Caco-2 (cell line): Measurements from ENCODE around the gene TARBP2. TPM values are rescaled to one million over a fixed set of nuclear protein-coding genes. Genes with fewer than 3 reads are reported as not detected.

Source experiments
- BruUV-seq: library from RNA; stranded (reverse); fragments of 400-500 nt; replicated peaks from 2 replicates; lab custom pipeline; 2021; lab: Mats Ljungman, UMichigan
- CTCF ChIA-PET: fragments of 300-600 bp; sonication (Branson Sonifier 250); formaldehyde crosslinking; loops from one replicate; lab custom pipeline; 2022; ENCODE audit warnings: antibody characterized with exemption; lab: Charles Lee
- POLR2A ChIA-PET: fragments of 300-600 bp; sonication (Branson Sonifier 250); formaldehyde crosslinking; loops from one replicate; lab custom pipeline; 2022; ENCODE audit warnings: antibody characterized with exemption; lab: Charles Lee
- DNase-seq, 2 experiments: peaks; one replicate each; pipeline versions ENCODE4 v3.0.0 to v3.0.0-alpha.2; 2020 to 2022
- H3K27me3 ChIP-seq: replicated peaks from 2 replicates; pipeline ENCODE4 v1.6.0; 2011; ENCODE audit warnings: low read length; ENCODE audit not compliant: control insufficient read depth, insufficient read depth
- H3K36me3 ChIP-seq: 2 replicates; pipeline ENCODE4 v1.5.1; 2011; ENCODE audit warnings: low read length; ENCODE audit not compliant: control insufficient read depth, insufficient read depth
- H3K4me1 ChIP-seq: fragments of 250-450 bp; sonication (Bioruptor Pico); 2 replicates; pipeline ENCODE4 v1.5.1; 2020; ENCODE audit warnings: mild to moderate bottlenecking
- H3K4me3 ChIP-seq: 2 replicates; pipeline ENCODE4 v1.5.1; 2011; ENCODE audit warnings: low read depth, mild to moderate bottlenecking, control low read depth, low read length
- H3K9me3 ChIP-seq: fragments of 250-450 bp; sonication (Bioruptor Pico); 2 replicates; pipeline ENCODE4 v1.5.1; 2020; ENCODE audit warnings: mild to moderate bottlenecking, moderate library complexity
- H3K27ac Mint-ChIP-seq: one replicate; pipeline ENCODE4 v1.8.0; 2022; ENCODE audit warnings: mixed read lengths; ENCODE audit not compliant: unreplicated experiment
- H3K27me3 Mint-ChIP-seq: one replicate; pipeline ENCODE4 v1.8.0; 2022; ENCODE audit warnings: mixed read lengths; ENCODE audit not compliant: insufficient read depth, unreplicated experiment
- H3K36me3 Mint-ChIP-seq: one replicate; pipeline ENCODE4 v1.8.0; 2022; ENCODE audit warnings: mild to moderate bottlenecking, mixed read lengths; ENCODE audit not compliant: insufficient read depth, unreplicated experiment
- H3K4me1 Mint-ChIP-seq: one replicate; pipeline ENCODE4 v1.8.0; 2022; ENCODE audit warnings: low read depth, mixed read lengths; ENCODE audit not compliant: unreplicated experiment
- H3K4me3 Mint-ChIP-seq: one replicate; pipeline ENCODE4 v1.8.0; 2022; ENCODE audit warnings: mild to moderate bottlenecking, moderate library complexity, mixed read lengths; ENCODE audit not compliant: unreplicated experiment
- H3K9me3 Mint-ChIP-seq: one replicate; pipeline ENCODE4 v1.8.0; 2022; ENCODE audit warnings: mixed read lengths; ENCODE audit not compliant: unreplicated experiment
- CTCF ChIP-seq, 2 experiments: fragments of 200-600 bp in 1 of 2; IDR thresholded peaks; 1 replicate in 1 of 2; 2 replicates in 1 of 2; pipeline versions ENCODE4 v1.5.1 to v1.8.0; 2011 to 2022; ENCODE audit warnings: antibody characterized with exemption in 1 of 2, control low read depth in 1 of 2, inconsistent platforms in 1 of 2, low read depth in 1 of 2, low read length in 1 of 2, mild to moderate bottlenecking in 1 of 2, moderate library complexity in 1 of 2; ENCODE audit not compliant: insufficient read depth in 1 of 2, severe bottlenecking in 1 of 2, unreplicated experiment in 1 of 2
- intact Hi-C: fragments of 100-400 bp; cut with micrococcal nuclease; formaldehyde crosslinking; loops from one replicate; pipeline ENCODE4 v1.10.0; 2022; ENCODE audit not compliant: unreplicated experiment
- total RNA-seq: library from RNA; stranded (reverse); gene quantifications from 2 replicates; pipeline ENCODE4 v1.2.3, GENCODE V29; 2022

Gene TARBP2
- total RNA-seq, 1 experiment from 2014 or later, result 50.7 TPM

GRCh38 chr12:53495903-53496751, 5.0 kb upstream of the TARBP2 start:
- H3K4me3 Mint-ChIP-seq, result no peak overlapping the region

GRCh38 chr12:53496752-53497032, 4.4 kb upstream of the TARBP2 start:
- intact Hi-C loops, result no loop called here
- H3K27ac Mint-ChIP-seq, result no peak overlapping the region
- no peaks in the 10 kb centered on the region for H3K9me3 Mint-ChIP-seq
- DNase-seq, result no peak
- Histone ChIP-seq H3K4me3 (no peak overlapping the region), H3K27me3 (no peaks in the 10 kb centered on the region), H3K36me3 (no peaks in the 10 kb centered on the region), H3K9me3 (no peaks in the 10 kb centered on the region), H3K4me1 (peaks cover 25% of the 10 kb centered on the region)
- H3K27me3 Mint-ChIP-seq, result no peaks in the 10 kb centered on the region
- peaks cover 44% of the 10 kb centered on the region for H3K4me1 Mint-ChIP-seq
- ChIA-PET CTCF (no interaction called here), POLR2A (no interaction called here)
- peaks cover 17% of the 10 kb centered on the region for H3K36me3 Mint-ChIP-seq
- TF ChIP-seq CTCF (IDR thresholded peaks at IDR 0.05; ENCODE audit: insufficient read depth in 1 of 2, low read depth in 1 of 2, low read length in 1 of 2, severe bottlenecking in 1 of 2, unreplicated experiment in 1 of 2), result no peak
- BruUV-seq, result no TSS peak
- no peak overlapping the region for H3K4me3 Mint-ChIP-seq

More at GRCh38 chr12:53495903-53496751, 5.0 kb upstream of the TARBP2 start:
- H3K27me3 ChIP-seq, result no peaks in the 10 kb centered on the region
- peak overlapping the region; percentile 1 for H3K27ac Mint-ChIP-seq
- H3K9me3 ChIP-seq, result no peaks in the 10 kb centered on the region
- no peak overlapping the region for H3K4me3 ChIP-seq
- ChIA-PET POLR2A (no interaction called here), CTCF (no interaction called here)
- no peak for TF ChIP-seq CTCF (IDR thresholded peaks at IDR 0.05; ENCODE audit: insufficient read depth in 1 of 2, low read depth in 1 of 2, low read length in 1 of 2, severe bottlenecking in 1 of 2, unreplicated experiment in 1 of 2)
- BruUV-seq, result no TSS peak
- intact Hi-C loops, result no loop called here
- DNase-seq, result peak; percentile 38 to 68
- H3K36me3 Mint-ChIP-seq, result peaks cover 17% of the 10 kb centered on the region
- H3K36me3 ChIP-seq, result no peaks in the 10 kb centered on the region
- H3K9me3 Mint-ChIP-seq, result no peaks in the 10 kb centered on the region
- H3K4me1 ChIP-seq, result peaks cover 25% of the 10 kb centered on the region
- H3K4me1 Mint-ChIP-seq, result peaks cover 44% of the 10 kb centered on the region
- no peaks in the 10 kb centered on the region for H3K27me3 Mint-ChIP-seq

GRCh38 chr12:53497461-53497860, 3.6 kb upstream of the TARBP2 start:
- H3K36me3 ChIP-seq, result no peaks in the 10 kb centered on the region
- Mint-ChIP-seq H3K27me3 (no peaks in the 10 kb centered on the region), H3K36me3 (peaks cover 12% of the 10 kb centered on the region), H3K27ac (no peak overlapping the region), H3K9me3 (no peaks in the 10 kb centered on the region), H3K4me1 (peaks cover 44% of the 10 kb centered on the region), H3K4me3 (no peak overlapping the region)
- H3K4me3 ChIP-seq, result no peak overlapping the region
- ChIA-PET CTCF (no interaction called here), POLR2A (no interaction called here)
- DNase-seq, result no peak
- no peaks in the 10 kb centered on the region for H3K9me3 ChIP-seq
- TF ChIP-seq CTCF (IDR thresholded peaks at IDR 0.05; ENCODE audit: insufficient read depth in 1 of 2, low read depth in 1 of 2, low read length in 1 of 2, severe bottlenecking in 1 of 2, unreplicated experiment in 1 of 2), result no peak
- intact Hi-C loops, result no loop called here
- H3K27me3 ChIP-seq, result no peaks in the 10 kb centered on the region
- no TSS peak for BruUV-seq
- H3K4me1 ChIP-seq, result peaks cover 25% of the 10 kb centered on the region
